Duodenal mucosa (tissue), 2 donors: Measurements from ENCODE around the gene OTOG.

Source experiments
- H3K27ac ChIP-seq: one replicate; pipeline ENCODE4 v1.7.0; 2013; ENCODE audit warnings: low read depth, low read length
- H3K27me3 ChIP-seq, 2 donors: one replicate each; pipeline ENCODE4 v1.7.0; 2013; ENCODE audit warnings: low read length in 2 of 2, control low read depth in 1 of 2; ENCODE audit not compliant: insufficient read depth in 2 of 2, control insufficient read depth in 1 of 2
- H3K36me3 ChIP-seq, 2 donors: one replicate each; pipeline ENCODE4 v1.7.0; 2013; ENCODE audit warnings: low read length in 2 of 2, control low read depth in 1 of 2; ENCODE audit not compliant: insufficient read depth in 2 of 2, control insufficient read depth in 1 of 2
- H3K4me1 ChIP-seq, 2 donors: one replicate each; pipeline ENCODE4 v1.7.0; 2013; ENCODE audit warnings: low read length in 2 of 2, control low read depth in 1 of 2; ENCODE audit not compliant: insufficient read depth in 2 of 2, control insufficient read depth in 1 of 2
- H3K4me3 ChIP-seq, 2 donors: one replicate each; pipeline ENCODE4 v1.7.0; 2013; ENCODE audit warnings: low read length in 2 of 2, low read depth in 1 of 2
- H3K9ac ChIP-seq, 2 donors: one replicate each; pipeline ENCODE4 v1.7.0; 2013; ENCODE audit warnings: low read length in 2 of 2, low read depth in 1 of 2
- H3K9me3 ChIP-seq, 2 donors: one replicate each; pipeline ENCODE4 v1.7.0; 2013; ENCODE audit warnings: low read length in 2 of 2, control low read depth in 1 of 2; ENCODE audit not compliant: control insufficient read depth in 1 of 2

The OTOG gene

DNA sequence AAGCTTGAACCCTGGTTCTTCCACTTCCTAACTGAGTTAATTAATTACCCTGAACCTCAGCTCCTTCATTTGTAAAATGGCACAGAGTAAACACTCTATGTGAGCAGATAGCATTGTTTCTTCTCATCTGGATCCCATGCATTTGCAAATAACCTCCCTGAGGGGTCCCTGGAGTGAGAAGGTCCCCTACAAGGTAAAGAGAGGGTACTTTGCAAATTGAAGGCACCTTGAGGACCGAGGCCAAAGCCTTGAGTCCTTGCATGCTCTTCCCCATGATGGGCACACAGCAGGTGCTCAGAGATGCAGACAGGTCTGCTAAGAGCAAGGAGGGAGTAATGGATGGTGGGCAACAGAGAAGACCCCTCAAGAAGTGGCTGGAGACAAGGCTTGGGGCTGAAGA lies 33.2 kb downstream of the OTOG start:
- H3K27ac ChIP-seq: no peak overlapping the region
- H3K4me1 ChIP-seq: no peaks in the 10 kb centered on the region
- no peaks in the 10 kb centered on the region for H3K9me3 ChIP-seq
- H3K9ac ChIP-seq: no peak overlapping the region
- no peak overlapping the region for H3K4me3 ChIP-seq
- no peaks in the 10 kb centered on the region for H3K36me3 ChIP-seq
- H3K27me3 ChIP-seq: no peaks in the 10 kb centered on the region

DNA sequence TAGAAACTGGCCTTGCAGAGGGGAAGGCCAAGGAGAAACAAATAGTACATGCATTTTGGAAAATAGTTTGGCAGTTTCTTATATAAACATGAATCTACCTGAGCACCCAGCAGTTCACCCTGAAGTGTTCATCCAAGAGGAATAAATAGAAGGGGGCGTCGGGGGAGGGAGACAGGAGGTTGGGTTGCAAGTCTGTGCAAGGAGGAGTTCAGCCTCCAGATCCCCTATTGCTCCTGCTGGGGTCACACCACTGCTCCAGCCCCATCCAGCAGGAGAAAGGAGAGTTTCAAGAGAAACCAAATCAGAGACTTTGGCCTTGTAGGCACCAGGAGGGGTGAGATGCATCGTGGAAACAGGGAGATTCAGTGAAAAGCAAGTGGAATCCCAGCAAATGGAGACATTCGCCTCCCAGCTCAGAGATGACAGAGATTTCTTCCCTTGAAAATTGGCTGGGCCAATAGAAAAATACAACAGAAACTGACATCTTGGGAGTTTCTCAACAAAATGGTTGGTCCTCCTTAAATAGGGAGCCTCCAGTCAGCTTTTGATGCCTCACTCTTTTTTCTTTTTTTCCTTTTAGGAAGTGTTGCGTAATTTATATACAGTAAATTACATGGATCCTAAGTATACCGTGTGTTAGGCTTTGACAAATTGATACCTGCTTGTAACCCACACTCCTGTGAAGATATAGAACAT lies 34.1 kb downstream of the OTOG start:
- H3K27me3 ChIP-seq: no peaks in the 10 kb centered on the region
- no peaks in the 10 kb centered on the region for H3K36me3 ChIP-seq
- no peaks in the 10 kb centered on the region for H3K9me3 ChIP-seq
- no peak overlapping the region for H3K27ac ChIP-seq
- H3K4me1 ChIP-seq: no peaks in the 10 kb centered on the region
- H3K4me3 ChIP-seq: no peak overlapping the region
- H3K9ac ChIP-seq: no peak overlapping the region

DNA sequence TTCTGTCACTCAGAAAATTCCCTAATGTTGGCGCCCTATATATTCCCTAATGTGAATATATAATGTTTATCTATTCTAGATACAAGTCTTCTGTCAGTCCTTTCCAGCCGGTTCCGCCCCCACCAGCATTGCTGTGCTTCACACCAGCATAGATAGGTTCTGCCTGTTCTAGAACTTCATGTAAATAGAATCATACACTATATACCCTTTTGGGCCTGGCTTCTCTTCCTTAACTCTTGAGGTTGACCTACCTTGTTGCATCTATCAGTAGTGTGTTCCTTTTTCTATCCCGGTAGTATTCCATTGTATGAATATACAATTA lies 34.6 kb downstream of the OTOG start:
- no peak overlapping the region for H3K27ac ChIP-seq
- no peak overlapping the region for H3K4me3 ChIP-seq
- no peaks in the 10 kb centered on the region for H3K9me3 ChIP-seq
- H3K4me1 ChIP-seq: no peaks in the 10 kb centered on the region
- H3K9ac ChIP-seq: no peak overlapping the region
- H3K27me3 ChIP-seq: no peaks in the 10 kb centered on the region
- no peaks in the 10 kb centered on the region for H3K36me3 ChIP-seq

- Histone ChIP-seq H3K9ac (no peak overlapping the region), H3K27ac (no peak overlapping the region), H3K9me3 (no peaks in the 10 kb centered on the region), H3K27me3 (peaks cover 0 to 3% of the 10 kb centered on the region in 2 donors), H3K4me1 (no peaks in the 10 kb centered on the region), H3K4me3 (no peak overlapping the region), H3K36me3 (no peaks in the 10 kb centered on the region)
Observed at GRCh38 chr11:17585911-17586695, 39.0 kb downstream of the OTOG start.

GRCh38 chr11:17588166-17588565 lies 41.1 kb downstream of the OTOG start:
- H3K4me1 ChIP-seq: no peaks in the 10 kb centered on the region
- H3K27me3 ChIP-seq: peaks cover 0 to 3% of the 10 kb centered on the region in 2 donors
- H3K9ac ChIP-seq: no peak overlapping the region
- no peak overlapping the region for H3K27ac ChIP-seq
- no peak overlapping the region for H3K4me3 ChIP-seq
- H3K9me3 ChIP-seq: no peaks in the 10 kb centered on the region
- no peaks in the 10 kb centered on the region for H3K36me3 ChIP-seq

DNA sequence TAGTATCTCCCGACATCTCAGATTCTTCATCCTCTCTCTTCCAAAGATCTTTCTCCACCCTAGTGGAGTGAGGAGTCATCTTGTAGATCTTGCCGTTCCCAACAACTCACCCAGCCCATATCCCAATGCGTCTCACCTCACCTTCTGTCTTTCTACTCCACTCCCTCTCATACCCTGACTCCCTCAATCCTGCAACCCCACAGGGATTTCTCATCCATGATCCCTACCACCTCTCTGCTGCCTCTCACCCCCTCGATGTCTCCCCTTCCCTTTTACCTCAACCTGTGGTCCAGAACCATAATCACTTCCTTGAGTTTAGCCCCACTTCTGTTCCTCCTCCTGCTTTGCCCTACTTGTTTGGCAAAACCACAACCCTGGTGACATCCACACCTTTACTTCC lies 41.7 kb downstream of the OTOG start:
- Histone ChIP-seq H3K4me3 (no peak overlapping the region), H3K27ac (no peak overlapping the region), H3K36me3 (no peaks in the 10 kb centered on the region), H3K9me3 (no peaks in the 10 kb centered on the region), H3K4me1 (no peaks in the 10 kb centered on the region), H3K9ac (no peak overlapping the region), H3K27me3 (peaks cover 0 to 3% of the 10 kb centered on the region in 2 donors)

GRCh38 chr11:17590463-17590862 lies 43.4 kb downstream of the OTOG start:
- Histone ChIP-seq H3K9me3 (no peaks in the 10 kb centered on the region), H3K4me3 (no peak overlapping the region), H3K27ac (no peak overlapping the region), H3K27me3 (peaks cover 0 to 3% of the 10 kb centered on the region in 2 donors), H3K9ac (no peak overlapping the region), H3K36me3 (no peaks in the 10 kb centered on the region), H3K4me1 (no peaks in the 10 kb centered on the region)

DNA sequence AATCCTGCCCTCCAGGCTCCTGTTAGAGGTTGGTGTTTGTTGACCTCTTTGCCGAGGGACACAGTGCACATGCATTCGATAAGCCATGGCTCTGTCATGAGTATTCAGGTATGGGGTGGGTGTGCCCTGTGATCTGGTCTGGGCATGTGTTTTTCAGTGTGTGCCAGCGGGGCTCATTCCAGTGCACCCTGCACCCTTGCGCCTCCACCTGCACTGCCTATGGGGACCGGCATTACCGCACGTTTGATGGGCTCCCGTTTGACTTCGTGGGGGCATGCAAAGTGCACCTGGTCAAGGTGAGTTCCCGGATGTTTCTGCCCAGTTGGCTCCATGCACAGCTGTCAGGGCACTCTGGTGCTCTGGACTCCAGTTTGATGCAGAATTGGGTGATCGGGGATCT lies 44.2 kb downstream of the OTOG start:
- Histone ChIP-seq H3K9me3 (no peaks in the 10 kb centered on the region), H3K27me3 (peaks cover 0 to 3% of the 10 kb centered on the region in 2 donors), H3K4me1 (no peaks in the 10 kb centered on the region), H3K9ac (no peak overlapping the region), H3K27ac (no peak overlapping the region), H3K36me3 (no peaks in the 10 kb centered on the region), H3K4me3 (no peak overlapping the region)

GRCh38 chr11:17593466-17594245 lies 46.6 kb downstream of the OTOG start:
- H3K4me1 ChIP-seq: no peaks in the 10 kb centered on the region
- no peaks in the 10 kb centered on the region for H3K36me3 ChIP-seq
- H3K4me3 ChIP-seq: no peak overlapping the region
- peaks cover 0 to 3% of the 10 kb centered on the region in 2 donors for H3K27me3 ChIP-seq
- no peak overlapping the region for H3K27ac ChIP-seq
- H3K9me3 ChIP-seq: no peaks in the 10 kb centered on the region
- no peak overlapping the region for H3K9ac ChIP-seq

GRCh38 chr11:17594686-17595192 lies 47.7 kb downstream of the OTOG start:
- Histone ChIP-seq H3K4me1 (no peaks in the 10 kb centered on the region), H3K27me3 (peaks cover 0 to 3% of the 10 kb centered on the region in 2 donors), H3K36me3 (no peaks in the 10 kb centered on the region), H3K4me3 (no peak overlapping the region), H3K9me3 (no peaks in the 10 kb centered on the region), H3K27ac (no peak overlapping the region), H3K9ac (no peak overlapping the region)
